Suprapubic skin (tissue), 4 donors: ENCODE results near the gene PRSS27. TPM values are rescaled to one million over a fixed set of nuclear protein-coding genes. Genes with fewer than 3 reads are reported as not detected.

Experiments used
- DNase-seq, 2 donors: peaks; one replicate each; pipeline ENCODE4 v3.0.0-alpha.2; 2019; ENCODE audit warnings: low spot score in 2 of 2
- H3K27ac ChIP-seq: fragments of 200-600 bp; sonication (generic); one replicate; pipeline ENCODE4 v1.5.1; 2019
- H3K27me3 ChIP-seq: fragments of 200-600 bp; sonication (generic); one replicate; pipeline ENCODE4 v1.5.1; 2019
- H3K36me3 ChIP-seq: fragments of 200-600 bp; sonication (generic); one replicate; pipeline ENCODE4 v1.5.1; 2019
- H3K4me1 ChIP-seq: fragments of 200-600 bp; sonication (generic); one replicate; pipeline ENCODE4 v1.5.1; 2019
- H3K4me3 ChIP-seq: fragments of 200-600 bp; sonication (generic); one replicate; pipeline ENCODE4 v1.5.1; 2019; ENCODE audit warnings: mild to moderate bottlenecking
- H3K9me3 ChIP-seq: fragments of 200-600 bp; sonication (generic); one replicate; pipeline ENCODE4 v1.5.1; 2019
- CTCF ChIP-seq, 2 donors: fragments of 200-600 bp in 1 of 2; fragments of 450-650 bp in 1 of 2; sonication (generic) in 1 of 2; IDR thresholded peaks; one replicate each; pipeline ENCODE4 v1.5.1; 2016 to 2019; ENCODE audit warnings: antibody characterized with exemption in 2 of 2, mild to moderate bottlenecking in 1 of 2, moderate library complexity in 1 of 2
- EP300 ChIP-seq: sonication (generic); formaldehyde crosslinking; IDR thresholded peaks from one replicate; pipeline ENCODE4 v1.6.1; 2017; ENCODE audit warnings: antibody characterized with exemption
- POLR2A ChIP-seq, 2 donors: fragments of 450-650 bp; IDR thresholded peaks; one replicate each; pipeline ENCODE4 v1.6.1; 2017; ENCODE audit warnings: antibody characterized with exemption in 2 of 2, mild to moderate bottlenecking in 2 of 2, moderate library complexity in 2 of 2
- POLR2AphosphoS5 ChIP-seq, 3 donors: sonication (generic); formaldehyde crosslinking; IDR thresholded peaks; one replicate each; pipeline ENCODE4 v1.6.1; 2017; ENCODE audit warnings: antibody characterized with exemption in 3 of 3
- WGBS: methylation state at CpG from one replicate; pipeline ENCODE4 v1.1.5; 2018; 5-methylcytosine and 5-hydroxymethylcytosine counted together
- total RNA-seq, 4 donors: library from RNA; depleted of rRNA; stranded (reverse); fragments of >200 nt; gene quantifications; one replicate each; pipeline ENCODE4 v1.1.0, GENCODE V29; 2016

Gene PRSS27
- total RNA-seq, 4 donors from 2014 or later: 1.6 to 9.5 (median 5.6) TPM

- under 1% methylated on average over 7 of the region's 7 CpGs for WGBS
- Histone ChIP-seq H3K4me1 (peaks cover 45% of the 10 kb centered on the region), H3K4me3 (peak overlapping the region; percentile 58), H3K27me3 (no peaks in the 10 kb centered on the region), H3K9me3 (no peaks in the 10 kb centered on the region), H3K36me3 (peaks cover 24% of the 10 kb centered on the region), H3K27ac (peak overlapping the region; percentile 99)
- TF ChIP-seq POLR2A (IDR thresholded peaks at IDR 0.05) (no peak), EP300 (no peak), POLR2AphosphoS5 (IDR thresholded peaks at IDR 0.05) (no peak), CTCF (IDR thresholded peaks at IDR 0.05) (no peak)
- DNase-seq: no peak
Measured at GRCh38 chr16:2753733-2754020, 33.7 kb upstream of the PRSS27 start.

- TF ChIP-seq POLR2AphosphoS5 (IDR thresholded peaks at IDR 0.05): no peak
- no peak for TF ChIP-seq POLR2A (IDR thresholded peaks at IDR 0.05)
- no peak for TF ChIP-seq EP300
- no peak for TF ChIP-seq CTCF (IDR thresholded peaks at IDR 0.05)
- Histone ChIP-seq H3K27me3 (no peaks in the 10 kb centered on the region), H3K27ac (peak overlapping the region; percentile 99), H3K4me3 (peak overlapping the region; percentile 58), H3K36me3 (peaks cover 18% of the 10 kb centered on the region), H3K9me3 (no peaks in the 10 kb centered on the region), H3K4me1 (peaks cover 45% of the 10 kb centered on the region)
- WGBS: under 1% methylated on average over 24 of the region's 82 CpGs
- peak in 1 of 2 donors; percentile 80 for DNase-seq
Measured at GRCh38 chr16:2752850-2753732, 33.1 kb upstream of the PRSS27 start.

- WGBS: 4% methylated on average over 5 of the region's 99 CpGs
- Histone ChIP-seq H3K4me1 (peaks cover 43% of the 10 kb centered on the region), H3K36me3 (peaks cover 9% of the 10 kb centered on the region), H3K27me3 (no peaks in the 10 kb centered on the region), H3K27ac (peak within 1 kb of the TSS; percentile 99), H3K4me3 (peak within 1 kb of the TSS; percentile 58), H3K9me3 (no peaks in the 10 kb centered on the region)
- TF ChIP-seq CTCF (IDR thresholded peaks at IDR 0.05) (no peak), POLR2AphosphoS5 (IDR thresholded peaks at IDR 0.05) (peak; percentile 78 to 97 (median 83)), EP300 (no peak), POLR2A (IDR thresholded peaks at IDR 0.05) (peak; percentile 93 to 99)
- DNase-seq: peak; percentile 97 to 98
Measured at GRCh38 chr16:2752035-2752849, 32.2 kb upstream of the PRSS27 start, which contains the start of gene SRRM2. Gene SRRM2, plus strand, starts transcription at chr16:2752638. Its CDS starts 3,727 bp downstream, at chr16:2756365.

GRCh38 chr16:2751577-2752034, 31.6 kb upstream of the PRSS27 start:
- H3K9me3 ChIP-seq: no peaks in the 10 kb centered on the region
- H3K36me3 ChIP-seq: peaks cover 5% of the 10 kb centered on the region
- DNase-seq: no peak
- H3K27me3 ChIP-seq: no peaks in the 10 kb centered on the region
- WGBS: 75% methylated on average over 14 of the region's 23 CpGs
- peaks cover 38% of the 10 kb centered on the region for H3K4me1 ChIP-seq
- TF ChIP-seq POLR2AphosphoS5 (IDR thresholded peaks at IDR 0.05): no peak
- TF ChIP-seq POLR2A (IDR thresholded peaks at IDR 0.05): no peak
- TF ChIP-seq EP300: no peak
- TF ChIP-seq CTCF (IDR thresholded peaks at IDR 0.05): no peak
- H3K4me3 ChIP-seq: peak overlapping the region; percentile 58
- peak overlapping the region; percentile 99 for H3K27ac ChIP-seq

- DNase-seq: no peak
- TF ChIP-seq POLR2A (IDR thresholded peaks at IDR 0.05): no peak
- TF ChIP-seq CTCF (IDR thresholded peaks at IDR 0.05): no peak
- TF ChIP-seq POLR2AphosphoS5 (IDR thresholded peaks at IDR 0.05): no peak
- TF ChIP-seq EP300: no peak
- Histone ChIP-seq H3K36me3 (no peaks in the 10 kb centered on the region), H3K27me3 (no peaks in the 10 kb centered on the region), H3K4me1 (peaks cover 21% of the 10 kb centered on the region), H3K9me3 (no peaks in the 10 kb centered on the region), H3K27ac (no peak overlapping the region), H3K4me3 (no peak overlapping the region)
- 84% methylated on average over 6 of the region's 6 CpGs for WGBS
Measured at GRCh38 chr16:2749936-2750335, 29.9 kb upstream of the PRSS27 start.
